Measurements from ENCODE around the gene TRPM4. TPM values are rescaled to one million over a fixed set of nuclear protein-coding genes. Genes with fewer than 3 reads are reported as not detected.

The TRPM4 gene
- total RNA-seq, 1 donor from 2014 or later: 51.6 TPM

DNA sequence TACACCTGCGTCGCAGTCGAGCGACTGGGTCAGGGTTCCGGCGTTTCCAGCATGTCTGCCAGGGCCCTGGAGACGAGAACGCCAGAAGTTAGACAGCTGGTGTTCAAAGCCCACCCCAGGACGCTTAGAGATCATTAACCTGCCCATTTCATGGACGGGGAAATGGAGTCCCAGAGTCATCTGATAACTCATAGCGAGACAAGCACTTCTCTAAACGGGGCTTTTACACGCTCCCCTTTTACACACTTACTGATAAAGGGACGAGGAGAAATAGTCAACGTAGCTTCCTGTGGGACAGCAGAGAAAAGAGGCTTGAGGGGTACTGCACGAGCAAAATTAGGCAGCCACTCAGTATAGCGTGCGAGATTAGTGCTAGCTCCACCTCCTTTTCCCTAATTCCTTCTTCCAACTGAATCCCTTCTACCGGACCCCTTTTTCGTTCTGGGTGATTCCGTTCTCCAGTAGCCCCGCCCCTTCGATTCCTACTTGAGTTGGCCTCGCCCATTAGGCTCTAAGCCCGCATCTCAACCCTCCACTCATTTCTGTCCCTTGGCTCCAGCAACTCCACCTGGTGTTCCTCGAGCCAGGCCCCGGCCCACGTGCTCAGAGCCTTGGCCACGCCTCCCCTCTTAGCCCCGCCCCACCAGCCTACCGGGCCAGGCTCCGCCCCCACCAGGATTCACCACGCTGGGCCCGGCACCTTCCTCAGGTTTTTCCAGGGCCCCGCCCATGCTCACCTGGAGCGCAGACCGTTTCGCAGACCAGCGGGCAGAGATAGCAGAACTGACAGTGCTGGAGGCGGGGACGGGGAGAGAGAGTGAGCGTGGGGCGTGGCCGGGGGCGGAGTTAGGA is 6.1 kb upstream of the TRPM4 start:
- DNase-seq (peak; percentile 88), ATAC-seq (peak; percentile 57 to 71)
- TF ChIP-seq CTCF (IDR thresholded peaks at IDR 0.05): no peak
- Histone ChIP-seq H3K27me3 (ENCODE audit: low read depth) (no peaks in the 10 kb centered on the region), H3K4me3 (peak overlapping the region; percentile 90), H3K9me3 (no peaks in the 10 kb centered on the region), H3K36me3 (no peaks in the 10 kb centered on the region), H3K4me1 (peaks cover 45% of the 10 kb centered on the region), H3K27ac (no peak overlapping the region)
- intact Hi-C loops (cut with DNase I): no loop called here

GRCh38 chr19:49152119-49152550 is 5.5 kb upstream of the TRPM4 start:
- Histone ChIP-seq H3K4me3 (peak overlapping the region; percentile 6), H3K27ac (no peak overlapping the region), H3K27me3 (ENCODE audit: low read depth) (no peaks in the 10 kb centered on the region), H3K4me1 (peaks cover 43% of the 10 kb centered on the region), H3K9me3 (no peaks in the 10 kb centered on the region), H3K36me3 (no peaks in the 10 kb centered on the region)
- intact Hi-C loops (cut with DNase I): no loop called here
- TF ChIP-seq CTCF (IDR thresholded peaks at IDR 0.05): no peak
- ATAC-seq (no peak), DNase-seq (no peak)

- ATAC-seq (no peak), DNase-seq (no peak)
- intact Hi-C loops (cut with DNase I): no loop called here
- no peaks in the 10 kb centered on the region for H3K36me3 ChIP-seq
- H3K9me3 ChIP-seq: no peaks in the 10 kb centered on the region
- H3K27me3 ChIP-seq (ENCODE audit: low read depth): no peaks in the 10 kb centered on the region
- TF ChIP-seq CTCF (IDR thresholded peaks at IDR 0.05): no peak
- H3K27ac ChIP-seq: no peak overlapping the region
- peaks cover 41% of the 10 kb centered on the region for H3K4me1 ChIP-seq
- H3K4me3 ChIP-seq: no peak overlapping the region
These were observed 4.3 kb upstream of the TRPM4 start for GRCh38 chr19:49153167-49153809.

- ATAC-seq: no peak
- peaks cover 41% of the 10 kb centered on the region for H3K4me1 ChIP-seq
These were observed 3.3 kb upstream of the TRPM4 start for GRCh38 chr19:49154279-49154678.

More at GRCh38 chr19:49154279-49154678, 3.3 kb upstream of the TRPM4 start:
- Histone ChIP-seq H3K27me3 (ENCODE audit: low read depth) (no peaks in the 10 kb centered on the region), H3K36me3 (no peaks in the 10 kb centered on the region), H3K4me3 (no peak overlapping the region), H3K9me3 (no peaks in the 10 kb centered on the region), H3K27ac (no peak overlapping the region)
- no peak for TF ChIP-seq CTCF (IDR thresholded peaks at IDR 0.05)
- intact Hi-C loops (cut with DNase I): no loop called here
- DNase-seq: no peak
